ENCODE results near the gene DIO1. TPM values are rescaled to one million over a fixed set of nuclear protein-coding genes. Genes with fewer than 3 reads are reported as not detected.
"Not testable (repeated sequence)": the region's sequence is repeated elsewhere in the genome, so short reads cannot be mapped to it uniquely, and the experiment has no call there.

DIO1 gene
- total RNA-seq, 4 donors from 2014 or later: not detected

GRCh38 chr1:53878492-53879105 lies 15.4 kb upstream of the DIO1 start:
- WGBS: 47% methylated on average over 5 of the region's 5 CpGs
- H3K36me3 ChIP-seq: peaks cover 62% of the 10 kb centered on the region
- H3K9me3 ChIP-seq: no peaks in the 10 kb centered on the region
- H3K4me3 ChIP-seq: no peak overlapping the region
- DNase-seq (ENCODE audit: low spot score in 2 of 2): no peak
- TF ChIP-seq CTCF (IDR thresholded peaks at IDR 0.05): peak; percentile 24 to 33
- TF ChIP-seq POLR2A (IDR thresholded peaks at IDR 0.05): no peak
- no peaks in the 10 kb centered on the region for H3K4me1 ChIP-seq
- H3K27me3 ChIP-seq: no peaks in the 10 kb centered on the region
- no peak overlapping the region for H3K27ac ChIP-seq

GRCh38 chr1:53881853-53882252 lies 12.1 kb upstream of the DIO1 start:
- not testable (repeated sequence) for H3K27me3 ChIP-seq; H3K4me1 ChIP-seq; H3K9me3 ChIP-seq; H3K4me3 ChIP-seq; DNase-seq (ENCODE audit: low spot score in 2 of 2); H3K27ac ChIP-seq
- whole genome bisulfite sequencing: 97% methylated on average over 2 of the region's 2 CpGs
- peaks cover 61% of the 10 kb centered on the region for H3K36me3 ChIP-seq

- peaks cover 51% of the 10 kb centered on the region for H3K36me3 ChIP-seq
- H3K4me3 ChIP-seq; H3K27ac ChIP-seq; H3K9me3 ChIP-seq; H3K27me3 ChIP-seq; DNase-seq (ENCODE audit: low spot score in 2 of 2); H3K4me1 ChIP-seq: not testable (repeated sequence)
- 93% methylated on average over 6 of the region's 6 CpGs for WGBS
These were observed 10.4 kb upstream of the DIO1 start for GRCh38 chr1:53883600-53883999.

GRCh38 chr1:53888681-53889080 lies 5.3 kb upstream of the DIO1 start:
- no peak for DNase-seq (ENCODE audit: low spot score in 2 of 2)
- H3K4me1 ChIP-seq: peaks cover 20% of the 10 kb centered on the region
- no peak overlapping the region for H3K27ac ChIP-seq
- H3K36me3 ChIP-seq: peaks cover 27% of the 10 kb centered on the region
- H3K4me3 ChIP-seq: peak overlapping the region; percentile 65
- no peaks in the 10 kb centered on the region for H3K27me3 ChIP-seq
- H3K9me3 ChIP-seq: no peaks in the 10 kb centered on the region
- WGBS: 42% methylated on average over 2 of the region's 2 CpGs
- TF ChIP-seq CTCF (IDR thresholded peaks at IDR 0.05) (no peak), EP300 (IDR thresholded peaks at IDR 0.05) (no peak), POLR2AphosphoS5 (IDR thresholded peaks at IDR 0.05) (no peak), POLR2A (IDR thresholded peaks at IDR 0.05) (no peak)

GRCh38 chr1:53889304-53890298 lies 4.4 kb upstream of the DIO1 start, which contains the start of gene YIPF1:
YIPF1 (minus strand) TSS chr1:53889797; CDS start chr1:53888937, 860 bp downstream.
- WGBS: 5% methylated on average over 31 of the region's 62 CpGs
- H3K36me3 ChIP-seq: peaks cover 27% of the 10 kb centered on the region
- TF ChIP-seq POLR2AphosphoS5 (IDR thresholded peaks at IDR 0.05) (peak in 1 of 3 donors; percentile 84), CTCF (IDR thresholded peaks at IDR 0.05) (no peak), POLR2A (IDR thresholded peaks at IDR 0.05) (peak in 1 of 2 donors; percentile 28), EP300 (IDR thresholded peaks at IDR 0.05) (no peak)

GRCh38 chr1:53890522-53890941 lies 3.5 kb upstream of the DIO1 start:
- Histone ChIP-seq H3K36me3 (peaks cover 17% of the 10 kb centered on the region), H3K4me1 (peaks cover 20% of the 10 kb centered on the region), H3K4me3 (peak overlapping the region; percentile 65), H3K9me3 (no peaks in the 10 kb centered on the region), H3K27ac (no peak overlapping the region), H3K27me3 (no peaks in the 10 kb centered on the region)
- WGBS: 70% methylated on average over 7 of the region's 7 CpGs
- no peak for TF ChIP-seq CTCF (IDR thresholded peaks at IDR 0.05)
- no peak for TF ChIP-seq POLR2AphosphoS5 (IDR thresholded peaks at IDR 0.05)
- TF ChIP-seq POLR2A (IDR thresholded peaks at IDR 0.05): no peak
- TF ChIP-seq EP300 (IDR thresholded peaks at IDR 0.05): no peak
- DNase-seq (ENCODE audit: low spot score in 2 of 2): no peak

More at GRCh38 chr1:53889304-53890298, 4.4 kb upstream of the DIO1 start, which contains the start of gene YIPF1:
- Histone ChIP-seq H3K27me3 (no peaks in the 10 kb centered on the region), H3K27ac (peak within 1 kb of the TSS; percentile 30), H3K9me3 (no peaks in the 10 kb centered on the region), H3K4me1 (peaks cover 20% of the 10 kb centered on the region), H3K4me3 (peak within 1 kb of the TSS; percentile 65)
- peak; percentile 94 for DNase-seq (ENCODE audit: low spot score in 2 of 2)

Data from suprapubic skin (tissue), 4 donors.